GM12878 (cell line): ENCODE measurements around the gene CORO2B.

Source experiments
- CREM ChIP-seq: IDR thresholded peaks from 2 replicates; pipeline ENCODE4 v1.6.1; 2014; ENCODE audit warnings: antibody characterized with exemption, low read depth
- CTCF ChIP-seq, 3 experiments: IDR thresholded peaks in 2 of 3; conservative IDR thresholded peaks in 1 of 3; 2 replicates each; pipeline ENCODE4 v1.5.1; 2011; ENCODE audit warnings: low read depth in 3 of 3, low read length in 3 of 3, mild to moderate bottlenecking in 3 of 3, control low read depth in 2 of 3, moderate library complexity in 2 of 3, inconsistent platforms in 1 of 3, mixed read lengths in 1 of 3; ENCODE audit not compliant: control insufficient read depth in 2 of 3, insufficient read depth in 1 of 3; ENCODE audit errors: extremely low read depth in 1 of 3
- ELK1 ChIP-seq: IDR thresholded peaks from 2 replicates; pipeline ENCODE4 v1.6.1; 2012; ENCODE audit warnings: low read depth, low read length, improper control_type of control experiment
- EZH2 ChIP-seq: IDR thresholded peaks from 2 replicates; pipeline ENCODE4 v1.6.1; 2012; ENCODE audit warnings: low read depth, mild to moderate bottlenecking, control low read depth, inconsistent platforms, low read length, borderline replicate concordance; ENCODE audit not compliant: control insufficient read depth
- MYC ChIP-seq: IDR thresholded peaks from 2 replicates; pipeline ENCODE4 v1.6.1; 2011; ENCODE audit warnings: mild to moderate bottlenecking, low read length, moderate library complexity, inconsistent platforms; ENCODE audit not compliant: insufficient read depth, insufficient replicate concordance, insufficient read length, severe bottlenecking
- NR2C2 ChIP-seq: IDR thresholded peaks from 2 replicates; pipeline ENCODE4 v1.6.1; 2011; ENCODE audit warnings: borderline replicate concordance, low read depth; ENCODE audit not compliant: control insufficient read depth, insufficient read length
- POLR2A ChIP-seq: IDR thresholded peaks from 2 replicates; pipeline ENCODE4 v1.6.1; 2011; ENCODE audit warnings: low read depth, mild to moderate bottlenecking, low read length
- RAD21 ChIP-seq: IDR thresholded peaks from 2 replicates; pipeline ENCODE4 v1.6.1; 2011; ENCODE audit warnings: mild to moderate bottlenecking, low read depth, low read length, moderate library complexity; ENCODE audit not compliant: insufficient read depth
- SKIL ChIP-seq: fragments of 450-650 bp; IDR thresholded peaks from 2 replicates; pipeline ENCODE4 v1.6.1; 2017; ENCODE audit warnings: mild to moderate bottlenecking, low read depth, inconsistent platforms; ENCODE audit not compliant: poor library complexity, severe bottlenecking

GRCh38 chr15:68721886-68722285 is 143.1 kb downstream of the CORO2B start:
- TF ChIP-seq CREM (no peak), NR2C2 (no peak), CTCF (IDR thresholded peaks at IDR 0.05 in 2 of 3, conservative IDR thresholded peaks at IDR 0.05 in 1 of 3; ENCODE audit: control insufficient read depth in 2 of 3, extremely low read depth in 1 of 3, insufficient read depth in 1 of 3, low read depth in 3 of 3, low read length in 3 of 3) (no peak), MYC (no peak), POLR2A (no peak), EZH2 (no peak), SKIL (no peak), RAD21 (no peak), ELK1 (no peak)
